H9 (cell line): Measurements from ENCODE around the gene COX7A2L. TPM values are rescaled to one million over a fixed set of nuclear protein-coding genes. Genes with fewer than 3 reads are reported as not detected.

Source experiments
- DNase-seq: peaks from one replicate; pipeline ENCODE4 v3.0.0-alpha.2; 2017
- H2AFZ ChIP-seq: one replicate; pipeline ENCODE4 v1.6.1; 2013; ENCODE audit warnings: mild to moderate bottlenecking, low read length, control low read depth, moderate library complexity
- H2AK5ac ChIP-seq: 2 replicates; pipeline ENCODE4 v1.6.1; 2013; ENCODE audit warnings: low read length, control low read depth, mixed read lengths; ENCODE audit not compliant: insufficient read length
- H2BK120ac ChIP-seq: one replicate; pipeline ENCODE4 v1.6.1; 2013; ENCODE audit warnings: low read depth, mild to moderate bottlenecking, low read length, control low read depth, inconsistent platforms; ENCODE audit not compliant: poor library complexity, severe bottlenecking
- H2BK12ac ChIP-seq: 2 replicates; pipeline ENCODE4 v1.6.1; 2013; ENCODE audit warnings: low read length, control low read depth, mixed read lengths, low read depth; ENCODE audit not compliant: insufficient read length
- H2BK15ac ChIP-seq: 2 replicates; pipeline ENCODE4 v1.6.1; 2013; ENCODE audit warnings: low read depth, low read length, control low read depth
- H2BK20ac ChIP-seq: one replicate; pipeline ENCODE4 v1.6.1; 2013; ENCODE audit warnings: low read depth, mild to moderate bottlenecking, low read length, control low read depth, inconsistent platforms; ENCODE audit not compliant: poor library complexity, severe bottlenecking
- H2BK5ac ChIP-seq: 2 replicates; pipeline ENCODE4 v1.6.1; 2013; ENCODE audit warnings: low read length, control low read depth, mixed read lengths; ENCODE audit not compliant: insufficient read length
- H3K14ac ChIP-seq: 2 replicates; pipeline ENCODE4 v1.6.1; 2013; ENCODE audit warnings: low read length, control low read depth; ENCODE audit not compliant: insufficient read depth
- H3K18ac ChIP-seq: 2 replicates; pipeline ENCODE4 v1.6.1; 2013; ENCODE audit warnings: low read depth, mild to moderate bottlenecking, mixed read lengths, low read length, control low read depth; ENCODE audit not compliant: insufficient read length
- H3K23ac ChIP-seq: 2 replicates; pipeline ENCODE4 v1.6.1; 2013; ENCODE audit warnings: low read length, control low read depth, mixed read lengths, low read depth; ENCODE audit not compliant: insufficient read length
- H3K23me2 ChIP-seq: 2 replicates; pipeline ENCODE4 v1.6.1; 2013; ENCODE audit warnings: low read depth, mild to moderate bottlenecking, mixed read lengths, low read length, control low read depth; ENCODE audit not compliant: insufficient read length, poor library complexity, severe bottlenecking
- H3K27ac ChIP-seq: 2 replicates; pipeline ENCODE4 v1.5.1; 2013; ENCODE audit warnings: low read length, control low read depth, mixed read lengths, low read depth; ENCODE audit not compliant: insufficient read length
- H3K27me3 ChIP-seq: 2 replicates; pipeline ENCODE4 v1.6.1; 2013; ENCODE audit warnings: low read length, control low read depth, inconsistent platforms; ENCODE audit not compliant: insufficient read depth
- H3K4ac ChIP-seq: 2 replicates; pipeline ENCODE4 v1.6.1; 2013; ENCODE audit warnings: low read depth, mild to moderate bottlenecking, control low read depth, inconsistent platforms, low read length, moderate library complexity
- H3K4me1 ChIP-seq: 2 replicates; pipeline ENCODE4 v1.6.1; 2013; ENCODE audit warnings: low read length, control low read depth, inconsistent platforms; ENCODE audit not compliant: insufficient read depth
- H3K4me2 ChIP-seq: 2 replicates; pipeline ENCODE4 v1.6.1; 2013; ENCODE audit warnings: low read length, control low read depth, mixed read lengths; ENCODE audit not compliant: insufficient read length, insufficient read depth
- H3K56ac ChIP-seq: 2 replicates; pipeline ENCODE4 v1.6.1; 2013; ENCODE audit warnings: low read depth, mild to moderate bottlenecking, mixed read lengths, low read length, control low read depth; ENCODE audit not compliant: insufficient read length
- H3K79me1 ChIP-seq: 2 replicates; pipeline ENCODE4 v1.6.1; 2013; ENCODE audit warnings: low read depth, mild to moderate bottlenecking, moderate library complexity, low read length, control low read depth, inconsistent platforms; ENCODE audit not compliant: insufficient read depth, poor library complexity, severe bottlenecking
- H3K79me2 ChIP-seq: 2 replicates; pipeline ENCODE4 v1.6.1; 2013; ENCODE audit warnings: low read length, control low read depth, inconsistent platforms; ENCODE audit not compliant: insufficient read depth
- H3K9ac ChIP-seq: 2 replicates; pipeline ENCODE4 v1.6.1; 2013; ENCODE audit warnings: low read length, control low read depth, mixed read lengths; ENCODE audit not compliant: insufficient read length; ENCODE audit errors: extremely low read depth
- H3K9me3 ChIP-seq: one replicate; pipeline ENCODE4 v1.6.1; 2013; ENCODE audit warnings: low read depth, low read length, inconsistent platforms; ENCODE audit not compliant: control insufficient read depth
- H3T11ph ChIP-seq: one replicate; pipeline ENCODE4 v1.6.1; 2013; ENCODE audit warnings: mild to moderate bottlenecking, low read length, control low read depth, inconsistent platforms
- H4K20me1 ChIP-seq: one replicate; pipeline ENCODE4 v1.6.1; 2013; ENCODE audit not compliant: control insufficient read depth, insufficient read length, insufficient read depth
- H4K5ac ChIP-seq: 2 replicates; pipeline ENCODE4 v1.6.1; 2013; ENCODE audit warnings: low read depth, mild to moderate bottlenecking, mixed read lengths, low read length, control low read depth; ENCODE audit not compliant: insufficient read length
- H4K8ac ChIP-seq: replicated peaks from 2 replicates; pipeline ENCODE4 v1.6.1; 2013; ENCODE audit warnings: low read length, control low read depth, mixed read lengths, low read depth; ENCODE audit not compliant: insufficient read length
- H4K91ac ChIP-seq: 2 replicates; pipeline ENCODE4 v1.6.1; 2013; ENCODE audit warnings: low read depth, mild to moderate bottlenecking, moderate library complexity, mixed read lengths, low read length, control low read depth; ENCODE audit not compliant: insufficient read length
- H3K27ac Mint-ChIP-seq, 3 experiments: 2 replicates in 2 of 3; 3 replicates in 1 of 3; pipeline ENCODE4 v1.8.0; 2020 to 2021; ENCODE audit warnings: mixed read lengths in 3 of 3, mild to moderate bottlenecking in 1 of 3, moderate library complexity in 1 of 3
- H3K27me3 Mint-ChIP-seq: 2 replicates; pipeline ENCODE4 v1.8.0; 2021; ENCODE audit warnings: low read depth, mild to moderate bottlenecking, moderate library complexity, mixed read lengths
- H3K36me3 Mint-ChIP-seq, 3 experiments: 2 replicates in 2 of 3; 3 replicates in 1 of 3; pipeline ENCODE4 v1.8.0; 2020 to 2021; ENCODE audit warnings: low read depth in 3 of 3, mixed read lengths in 3 of 3; ENCODE audit not compliant: insufficient read depth in 1 of 3
- H3K4me1 Mint-ChIP-seq, 2 experiments: 2 replicates each; pipeline ENCODE4 v1.8.0; 2020; ENCODE audit warnings: mixed read lengths in 2 of 2
- H3K4me3 Mint-ChIP-seq, 2 experiments: 2 replicates in 1 of 2; 3 replicates in 1 of 2; pipeline ENCODE4 v1.8.0; 2020 to 2021; ENCODE audit warnings: mild to moderate bottlenecking in 2 of 2, mixed read lengths in 2 of 2, moderate library complexity in 1 of 2
- H3K9me3 Mint-ChIP-seq, 2 experiments: 2 replicates in 1 of 2; 3 replicates in 1 of 2; pipeline ENCODE4 v1.8.0; 2020; ENCODE audit warnings: mild to moderate bottlenecking in 2 of 2, mixed read lengths in 2 of 2, moderate library complexity in 1 of 2
- WGBS: extraction: QIAGEN DNeasy Blood & Tissue Kit; methylation state at CpG from one replicate; pipeline ENCODE4 v1.1.7; 2013; ENCODE audit warnings: missing lambda C conversion rate, low lambda C conversion rate, mixed read lengths; ENCODE audit not compliant: insufficient read length; ENCODE audit errors: extremely low coverage; 5-methylcytosine and 5-hydroxymethylcytosine counted together
- total RNA-seq: library from RNA; stranded (reverse); gene quantifications from 2 replicates; pipeline ENCODE4 v1.2.1, GENCODE V29; 2021
- TF ChIP-seq, protein P1 (sequence below): fragments of 200-600 bp; sonication (generic); conservative IDR thresholded peaks from 3 replicates; pipeline ENCODE4 v1.8.0; 2021; ENCODE audit warnings: antibody characterized with exemption, mild to moderate bottlenecking

COX7A2L gene
- total RNA-seq, 1 experiment from 2014 or later: 102 TPM

DNA sequence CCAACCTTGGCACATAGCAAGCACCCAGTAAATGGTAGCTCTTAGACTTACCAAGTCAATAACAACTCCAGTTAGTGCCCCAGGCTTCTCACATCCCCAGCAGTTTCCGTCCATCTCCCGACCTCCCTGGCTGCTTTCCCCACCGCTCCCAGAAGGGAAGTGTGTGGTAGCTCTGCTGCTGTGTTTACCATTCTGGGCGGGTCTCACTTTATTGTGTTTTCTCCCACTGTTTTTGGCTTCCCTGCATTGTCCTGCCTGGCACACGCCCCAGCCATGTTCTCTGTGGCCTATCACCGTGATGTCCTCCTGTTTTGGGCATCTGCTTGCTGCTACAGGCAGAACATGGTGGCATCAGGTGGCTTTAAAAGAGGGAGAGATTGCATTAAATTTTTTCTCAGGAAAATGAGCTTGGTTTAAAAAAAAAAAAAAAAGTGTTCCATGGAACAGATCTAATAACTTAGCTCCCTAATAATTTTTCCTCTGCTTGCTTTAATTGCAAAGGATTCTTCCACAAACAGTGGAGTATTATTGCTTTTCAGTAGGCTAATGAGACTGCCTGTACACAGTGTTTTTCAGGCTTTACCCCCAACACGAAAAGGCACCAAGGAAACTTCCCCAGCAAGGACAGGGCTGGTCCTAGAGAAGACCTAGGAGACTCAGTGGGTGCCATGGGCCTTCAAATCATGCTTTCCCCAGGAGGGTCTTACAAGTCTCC, 8.0 kb upstream of the COX7A2L start:
- Histone ChIP-seq H3K14ac (no peak overlapping the region), H4K20me1 (no peaks in the 10 kb centered on the region), H2AK5ac (no peak overlapping the region), H4K5ac (no peak overlapping the region), H3K4me1 (no peaks in the 10 kb centered on the region), H3K79me1 (no peaks in the 10 kb centered on the region), H3K18ac (peak overlapping the region; percentile 27), H2BK15ac (no peak overlapping the region), H4K91ac (no peak overlapping the region), H3K23me2 (no peaks in the 10 kb centered on the region), H2BK20ac (no peak overlapping the region), H3K56ac (no peak overlapping the region), H3K27me3 (no peaks in the 10 kb centered on the region), H2AFZ (no peak overlapping the region), H3K23ac (no peak overlapping the region), H2BK5ac (no peak overlapping the region), H3K4ac (no peak overlapping the region), H2BK120ac (no peak overlapping the region), H3K9me3 (no peaks in the 10 kb centered on the region), H3K27ac (no peak overlapping the region), H3K9ac (no peak overlapping the region), H4K8ac (no peak overlapping the region), H3K79me2 (no peaks in the 10 kb centered on the region), H3T11ph (no peak overlapping the region), H3K4me2 (no peak overlapping the region), H2BK12ac (no peak overlapping the region)
- TF ChIP-seq, protein P1, sequence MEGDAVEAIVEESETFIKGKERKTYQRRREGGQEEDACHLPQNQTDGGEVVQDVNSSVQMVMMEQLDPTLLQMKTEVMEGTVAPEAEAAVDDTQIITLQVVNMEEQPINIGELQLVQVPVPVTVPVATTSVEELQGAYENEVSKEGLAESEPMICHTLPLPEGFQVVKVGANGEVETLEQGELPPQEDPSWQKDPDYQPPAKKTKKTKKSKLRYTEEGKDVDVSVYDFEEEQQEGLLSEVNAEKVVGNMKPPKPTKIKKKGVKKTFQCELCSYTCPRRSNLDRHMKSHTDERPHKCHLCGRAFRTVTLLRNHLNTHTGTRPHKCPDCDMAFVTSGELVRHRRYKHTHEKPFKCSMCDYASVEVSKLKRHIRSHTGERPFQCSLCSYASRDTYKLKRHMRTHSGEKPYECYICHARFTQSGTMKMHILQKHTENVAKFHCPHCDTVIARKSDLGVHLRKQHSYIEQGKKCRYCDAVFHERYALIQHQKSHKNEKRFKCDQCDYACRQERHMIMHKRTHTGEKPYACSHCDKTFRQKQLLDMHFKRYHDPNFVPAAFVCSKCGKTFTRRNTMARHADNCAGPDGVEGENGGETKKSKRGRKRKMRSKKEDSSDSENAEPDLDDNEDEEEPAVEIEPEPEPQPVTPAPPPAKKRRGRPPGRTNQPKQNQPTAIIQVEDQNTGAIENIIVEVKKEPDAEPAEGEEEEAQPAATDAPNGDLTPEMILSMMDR: no peak
- Mint-ChIP-seq H3K36me3 (no peaks in the 10 kb centered on the region), H3K27ac (no peak overlapping the region; a peak in 1 of 7 replicates), H3K4me1 (peaks cover 4 to 13% of the 10 kb centered on the region in 2 experiments; a peak in 2 of 4 replicates), H3K4me3 (no peak overlapping the region), H3K9me3 (no peaks in the 10 kb centered on the region), H3K27me3 (no peaks in the 10 kb centered on the region)
- no CpG with 5 or more reads among the region's 7 CpGs for WGBS
- DNase-seq: no peak
